ENCODE results near the gene LRRC4B.
A peak's percentile ranks its signal among the peaks of the same experiment; 100 is the strongest.

LRRC4B gene

DNA sequence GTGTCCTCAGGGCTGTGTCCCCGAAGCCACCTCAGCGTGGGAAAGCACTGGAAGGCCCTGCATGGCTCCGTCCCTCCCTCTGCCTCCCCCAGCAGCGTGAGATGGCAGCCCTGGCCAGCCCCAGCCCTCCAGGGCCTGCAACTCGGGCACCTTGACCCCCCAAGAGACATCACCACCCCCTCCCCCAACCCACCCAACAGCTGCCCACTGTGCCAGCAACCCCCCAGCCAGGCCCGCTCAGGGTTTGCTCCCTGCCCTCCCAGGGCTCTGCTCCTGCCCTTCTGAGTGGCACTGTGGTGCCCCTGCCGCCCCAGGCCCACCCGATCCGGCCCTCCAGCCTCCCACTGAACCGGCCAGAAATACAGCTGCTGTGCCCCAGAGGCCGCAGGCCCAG lies 53.1 kb downstream of the LRRC4B start:
- TF ChIP-seq CTCF (IDR thresholded peaks at IDR 0.05; ENCODE audit: extremely low read depth, missing control alignments) = no peak
- no peak for DNase-seq (ENCODE audit: low spot score)

GRCh38 chr19:50514346-50515167 lies 53.7 kb downstream of the LRRC4B start:
- TF ChIP-seq CTCF (IDR thresholded peaks at IDR 0.05; ENCODE audit: extremely low read depth, missing control alignments) = no peak
- DNase-seq (ENCODE audit: low spot score) = no peak

- TF ChIP-seq CTCF (IDR thresholded peaks at IDR 0.05; ENCODE audit: extremely low read depth, missing control alignments) = no peak
- DNase-seq (ENCODE audit: low spot score) = peak; percentile 31
These were observed 54.4 kb downstream of the LRRC4B start, which contains the start of gene ASPDH for GRCh38 chr19:50513746-50514345. TSS of gene ASPDH (minus strand) at chr19:50513913. CDS start at chr19:50513823, 90 bp downstream.

DNA sequence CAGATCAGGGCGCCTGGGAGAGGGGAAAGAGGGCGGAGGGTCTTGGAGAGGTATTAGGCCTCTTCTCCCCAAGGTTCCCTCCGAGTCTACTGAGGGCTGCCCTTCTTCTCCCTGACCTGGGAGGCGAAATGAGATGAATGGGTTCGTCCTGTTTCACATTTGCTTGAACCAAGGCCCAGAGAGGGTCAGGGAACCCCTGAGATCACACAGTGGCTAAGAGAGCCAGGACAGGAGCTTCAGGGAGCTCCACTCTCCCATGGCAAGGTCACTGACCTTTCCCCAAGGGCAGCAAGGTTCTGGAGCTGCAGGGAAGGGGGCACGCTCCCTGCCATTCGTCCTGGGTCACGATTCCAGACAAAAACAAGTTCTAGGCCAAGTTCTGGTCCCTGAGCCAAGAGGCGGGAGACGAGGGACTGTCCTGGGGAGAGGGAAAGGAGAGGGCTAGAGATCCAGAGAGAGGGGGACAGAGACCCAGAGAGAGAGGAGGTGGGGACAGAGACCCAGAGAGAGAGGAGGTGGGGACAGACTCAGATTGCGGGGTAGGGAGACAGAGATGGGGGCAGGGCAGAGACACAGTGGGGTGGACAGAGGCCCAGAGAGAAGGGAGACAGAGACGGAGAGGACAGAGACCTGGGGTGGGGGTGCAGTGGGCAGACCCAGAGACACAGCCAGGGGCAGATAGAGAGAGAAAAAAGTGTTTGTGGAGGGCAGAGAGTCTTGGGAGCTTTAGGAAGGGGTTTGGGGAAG lies 55.1 kb downstream of the LRRC4B start:
- TF ChIP-seq CTCF (IDR thresholded peaks at IDR 0.05; ENCODE audit: extremely low read depth, missing control alignments) = no peak

DNA sequence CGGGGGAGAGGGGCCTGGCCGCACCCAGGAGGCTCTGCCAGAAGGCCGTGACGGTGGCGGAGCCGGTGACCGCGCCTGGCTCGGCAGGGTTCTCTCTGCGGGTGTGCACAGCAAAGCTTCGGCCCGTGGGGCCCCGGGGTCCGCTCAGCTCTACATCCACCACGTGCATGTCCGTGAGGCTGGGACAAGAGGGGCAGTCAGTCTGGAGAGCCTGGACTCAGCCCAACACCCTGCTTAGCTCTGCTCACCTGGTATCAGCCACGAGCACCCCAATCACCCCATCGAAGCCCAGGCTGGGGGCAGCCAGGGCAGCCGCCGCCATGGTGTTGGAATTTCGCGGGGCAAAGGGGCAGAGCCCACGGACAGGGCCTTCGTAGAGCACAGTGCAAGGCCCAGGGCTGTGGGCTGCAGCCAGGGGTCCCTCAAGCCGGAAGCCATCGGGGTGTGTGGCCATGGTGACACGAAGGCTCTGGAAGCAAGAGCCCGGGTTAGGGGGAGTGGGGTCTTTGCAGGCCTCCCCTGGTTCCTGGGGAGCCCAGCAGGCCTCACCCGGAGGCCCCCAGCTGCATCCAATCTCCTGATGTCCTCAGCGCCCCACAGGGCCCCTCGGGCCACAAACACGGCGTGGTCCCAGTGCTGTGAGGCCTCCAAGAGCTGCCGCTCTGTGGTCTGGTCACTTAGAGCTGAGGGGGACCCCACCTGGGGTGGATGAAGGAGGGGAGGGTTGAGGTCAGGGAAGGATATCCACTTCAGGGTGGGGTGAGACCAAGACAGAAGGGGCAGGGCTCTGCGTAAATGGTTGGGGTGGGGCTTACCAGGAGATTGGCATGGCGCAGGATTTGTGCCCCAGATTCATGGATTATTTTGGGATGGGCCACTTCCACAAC lies 55.9 kb downstream of the LRRC4B start:
- peak; percentile 34 for DNase-seq (ENCODE audit: low spot score)
- TF ChIP-seq CTCF (IDR thresholded peaks at IDR 0.05; ENCODE audit: extremely low read depth, missing control alignments) = no peak

More for the DNA sequence above, 55.1 kb downstream of the LRRC4B start:
- peak; percentile 38 for DNase-seq (ENCODE audit: low spot score)

DNA sequence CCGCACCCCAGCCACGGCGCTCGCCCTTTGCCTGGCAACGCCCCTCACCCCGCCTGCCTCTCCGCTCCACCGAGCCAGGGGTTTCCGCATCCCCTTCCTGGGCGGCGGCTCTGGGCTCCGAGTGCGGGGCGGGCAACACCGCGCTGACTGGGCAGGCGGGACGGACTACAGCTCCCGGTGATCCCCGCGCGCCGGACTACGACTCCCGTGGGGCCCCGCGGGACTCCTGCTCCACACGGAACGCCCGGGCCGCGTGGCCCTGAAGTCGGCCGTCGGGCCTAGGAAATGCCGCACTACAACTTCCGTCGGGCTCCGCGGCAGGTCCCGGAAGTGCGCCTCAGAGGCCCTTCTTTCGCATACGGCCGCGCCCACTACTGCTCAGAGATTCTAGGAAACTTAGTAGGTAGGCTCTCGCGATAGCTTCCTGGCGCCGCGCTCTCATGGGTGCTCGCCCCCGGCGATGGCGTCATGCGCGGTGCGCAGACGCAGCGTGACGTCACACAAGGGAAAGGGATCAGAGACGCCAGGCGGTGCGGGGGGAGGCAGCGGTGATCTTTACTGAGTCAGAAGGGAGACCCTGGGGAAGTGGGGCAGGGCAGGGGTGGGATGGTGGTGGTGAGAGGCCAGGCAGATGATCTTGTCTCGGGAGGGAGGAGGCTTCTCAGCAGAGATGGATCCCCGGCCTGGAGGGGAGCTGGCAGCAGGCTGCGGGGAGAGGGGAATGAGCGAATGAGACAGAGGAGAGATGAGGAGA lies 57.0 kb downstream of the LRRC4B start, which contains the start of gene JOSD2:
JOSD2 (minus strand) TSS at position 123 of the 754 bp plus-strand sequence. CDS start 760 bp downstream, outside the sequence.
- peak; percentile 99 for DNase-seq (ENCODE audit: low spot score)

More for the DNA sequence above, 57.0 kb downstream of the LRRC4B start, which contains the start of gene JOSD2:
- no peak for TF ChIP-seq CTCF (IDR thresholded peaks at IDR 0.05; ENCODE audit: extremely low read depth, missing control alignments)
